HepG2 (cell line): ENCODE results near the gene PTHLH. TPM values are rescaled to one million over a fixed set of nuclear protein-coding genes. Genes with fewer than 3 reads are reported as not detected.

ENCODE experiments used
- ATAC-seq: fragments of 200-7000 bp; cut with Tn5 transposase; 3 replicates; pipeline ENCODE4 v1.9.1; 2020; ENCODE audit warnings: mild to moderate bottlenecking, moderate library complexity
- BruUV-seq: library from RNA; stranded (reverse); fragments of 400-500 nt; replicated peaks from 2 replicates; lab custom pipeline; 2021; lab: Mats Ljungman, UMichigan
- CTCF ChIA-PET: fragments of 300-600 bp; formaldehyde crosslinking; extraction: SDS; loops from one replicate; lab custom pipeline; 2021; ENCODE audit warnings: low total read pairs, inconsistent platforms, low intra/inter-chr PET ratio; lab: Yijun Ruan, JAX
- POLR2A ChIA-PET: fragments of 350-600 bp; sonication (Branson Sonifier 250); formaldehyde crosslinking; loops from one replicate; lab custom pipeline; 2020; ENCODE audit warnings: antibody characterized with exemption, inconsistent platforms; lab: Yijun Ruan, JAX
- DNase-seq: peaks from one replicate; pipeline ENCODE4 v3.0.0-alpha.2; 2015; ENCODE audit warnings: low spot score
- FAIRE-seq: peaks from 3 replicates; lab custom pipeline; 2011; peaks lifted over from hg19 to GRCh38; lab: Jason Lieb, UNC
- H2AFZ ChIP-seq: one replicate; pipeline ENCODE4 v1.6.1; 2011; ENCODE audit warnings: low read length, inconsistent platforms
- H3K27ac ChIP-seq: fragments of 300-600 bp; 3 replicates; pipeline ENCODE4 v1.8.0; 2011; ENCODE audit warnings: mixed run types, mild to moderate bottlenecking, mixed read lengths, low read length, inconsistent platforms; ENCODE audit not compliant: insufficient read depth; ENCODE audit errors: extremely low read length
- H3K27me3 ChIP-seq, 2 experiments: fragments of 200-600 bp in 1 of 2; 2 replicates in 1 of 2; 3 replicates in 1 of 2; pipeline versions ENCODE4 v1.6.0 to v1.8.0; 2011; ENCODE audit warnings: low read length in 2 of 2, mild to moderate bottlenecking in 2 of 2, moderate library complexity in 2 of 2, inconsistent platforms in 1 of 2; ENCODE audit not compliant: insufficient read depth in 2 of 2, control insufficient read depth in 1 of 2
- H3K36me3 ChIP-seq, 2 experiments: fragments of 200-600 bp in 1 of 2; replicated peaks in 1 of 2; 2 replicates in 1 of 2; 3 replicates in 1 of 2; pipeline versions ENCODE4 v1.5.1 to v1.8.0; 2011; ENCODE audit warnings: low read length in 2 of 2, inconsistent platforms in 1 of 2; ENCODE audit not compliant: insufficient read depth in 2 of 2, control insufficient read depth in 1 of 2
- H3K4me1 ChIP-seq: 2 replicates; pipeline ENCODE4 v1.5.1; 2012; ENCODE audit warnings: low read length, inconsistent platforms; ENCODE audit not compliant: insufficient read depth
- H3K4me2 ChIP-seq: 2 replicates; pipeline ENCODE4 v1.6.0; 2011; ENCODE audit warnings: low read depth, low read length, inconsistent platforms
- H3K4me3 ChIP-seq, 3 experiments: fragments of 200-600 bp in 1 of 3; sonication (generic), shearing (Covaris generic) in 1 of 3; replicated peaks in 1 of 3; 2 replicates each; pipeline ENCODE4 v1.5.1; 2011 to 2016; ENCODE audit warnings: low read length in 3 of 3, inconsistent platforms in 2 of 3, low read depth in 2 of 3, mild to moderate bottlenecking in 2 of 3, control low read depth in 1 of 3, mixed read lengths in 1 of 3; ENCODE audit not compliant: insufficient read depth in 1 of 3
- H3K79me2 ChIP-seq: one replicate; pipeline ENCODE4 v1.6.1; 2011; ENCODE audit warnings: low read length, inconsistent platforms; ENCODE audit not compliant: insufficient read depth
- H3K9ac ChIP-seq: 2 replicates; pipeline ENCODE4 v1.6.0; 2011; ENCODE audit warnings: mild to moderate bottlenecking, low read depth, low read length, inconsistent platforms; ENCODE audit not compliant: insufficient read depth
- H3K9me3 ChIP-seq: 2 replicates; pipeline ENCODE4 v1.5.1; 2012; ENCODE audit warnings: mild to moderate bottlenecking, low read length
- H4K20me1 ChIP-seq: 2 replicates; pipeline ENCODE4 v1.6.0; 2011; ENCODE audit warnings: inconsistent platforms, mild to moderate bottlenecking, low read length, moderate library complexity; ENCODE audit not compliant: insufficient read depth
- CEBPG ChIP-seq: IDR thresholded peaks from 2 replicates; pipeline ENCODE4 v1.6.1; 2016
- ELF1 ChIP-seq: sonication (generic); formaldehyde crosslinking; IDR thresholded peaks from 2 replicates; pipeline ENCODE4 v1.4.0; 2020; ENCODE audit warnings: missing genetic modification reagents
- ELF3 ChIP-seq: IDR thresholded peaks from 2 replicates; pipeline ENCODE4 v1.6.1; 2016; ENCODE audit warnings: missing genetic modification reagents, missing compliant biosample characterization
- FIP1L1 ChIP-seq: fragments of 200-400 bp; formaldehyde crosslinking; IDR thresholded peaks from 2 replicates; pipeline ENCODE4 v1.6.1; 2018; ENCODE audit warnings: low read depth, mild to moderate bottlenecking, low read length, moderate library complexity, borderline replicate concordance; ENCODE audit not compliant: insufficient read depth
- RNF2 ChIP-seq: fragments of 450-650 bp; conservative IDR thresholded peaks from 2 replicates; pipeline ENCODE4 v1.6.1; 2016; ENCODE audit warnings: low read depth
- SCMH1 ChIP-seq: sonication (generic); formaldehyde crosslinking; IDR thresholded peaks from 2 replicates; pipeline ENCODE4 v1.9.0; 2021; ENCODE audit warnings: missing genetic modification reagents, mild to moderate bottlenecking, borderline replicate concordance
- SP4 ChIP-seq: sonication (generic); formaldehyde crosslinking; IDR thresholded peaks from 2 replicates; pipeline ENCODE4 v1.8.1; 2023; ENCODE audit warnings: mild to moderate bottlenecking, missing genetic modification reagents
- TOPORS ChIP-seq: sonication (generic); formaldehyde crosslinking; IDR thresholded peaks from 2 replicates; pipeline ENCODE4 v1.8.0; 2023; ENCODE audit warnings: mild to moderate bottlenecking, missing genetic modification reagents
- ZNF10 ChIP-seq: sonication (generic); formaldehyde crosslinking; IDR thresholded peaks from 2 replicates; pipeline ENCODE4 v1.4.0; 2020; ENCODE audit warnings: mild to moderate bottlenecking, low read depth, missing genetic modification reagents, borderline replicate concordance
- ZNF274 ChIP-seq: sonication (generic); formaldehyde crosslinking; IDR thresholded peaks from 2 replicates; pipeline ENCODE4 v1.5.1; 2020; ENCODE audit warnings: mild to moderate bottlenecking, missing genetic modification reagents
- ZNF7 ChIP-seq: IDR thresholded peaks from 2 replicates; pipeline ENCODE4 v1.6.1; 2016; ENCODE audit warnings: missing biosample characterization, missing genetic modification reagents
- ZNF720 ChIP-seq: sonication (generic); formaldehyde crosslinking; IDR thresholded peaks from 2 replicates; pipeline ENCODE4 v1.4.0; 2020; ENCODE audit warnings: missing genetic modification reagents
- WGBS: methylation state at CpG from one replicate; pipeline ENCODE4 v1.1.6; 2017; ENCODE audit warnings: low lambda C conversion rate; 5-methylcytosine and 5-hydroxymethylcytosine counted together
- in situ Hi-C: cut with HindIII; loops from 2 replicates; pipeline ENCODE4 v1.10.0; 2017; ENCODE audit warnings: low pct_unique_long_range_greater_than_20kb; ENCODE audit not compliant: extremely low pct_ligation_motif_present
- intact Hi-C: fragments of 100-400 bp; cut with micrococcal nuclease; formaldehyde crosslinking; loops from one replicate; pipeline ENCODE4 v1.10.0; 2022; ENCODE audit not compliant: unreplicated experiment
- polyA plus RNA-seq, 8 experiments: library from polyadenylated mRNA; depleted of rRNA in 3 of 8; stranded (reverse) in 7 of 8; unstranded in 1 of 8; fragments of >200 nt; fragmentation: Illumina TruSeq in 4 of 8; extraction: Trizol in 4 of 8; gene quantifications; 2 replicates each; pipeline versions ENCODE4 v1.2.1 to v1.2.3, GENCODE V29; 2011 to 2016; ENCODE audit warnings: low read depth in 4 of 8, missing spikeins in 1 of 8, mixed read lengths in 1 of 8; ENCODE audit not compliant: insufficient read depth in 1 of 8
- total RNA-seq, 5 experiments: library from RNA; depleted of rRNA; stranded (reverse); fragments of >200 nt; fragmentation: Illumina TruSeq; extraction: Trizol; gene quantifications; 2 replicates each; pipeline ENCODE4 v1.2.3, GENCODE V29; 2016; ENCODE audit warnings: low read depth in 1 of 5
- TF ChIP-seq, protein P1 (sequence below): sonication (generic); formaldehyde crosslinking; IDR thresholded peaks from 2 replicates; pipeline ENCODE4 v1.4.0; 2020; ENCODE audit warnings: mild to moderate bottlenecking, missing genetic modification reagents

The PTHLH gene
- total and polyA plus RNA-seq, 2 of the 13 experiments (the other 11 are each of a cell fraction or from before 2014, with no cell fraction given) = 0.22 TPM; not detected in 1

DNA sequence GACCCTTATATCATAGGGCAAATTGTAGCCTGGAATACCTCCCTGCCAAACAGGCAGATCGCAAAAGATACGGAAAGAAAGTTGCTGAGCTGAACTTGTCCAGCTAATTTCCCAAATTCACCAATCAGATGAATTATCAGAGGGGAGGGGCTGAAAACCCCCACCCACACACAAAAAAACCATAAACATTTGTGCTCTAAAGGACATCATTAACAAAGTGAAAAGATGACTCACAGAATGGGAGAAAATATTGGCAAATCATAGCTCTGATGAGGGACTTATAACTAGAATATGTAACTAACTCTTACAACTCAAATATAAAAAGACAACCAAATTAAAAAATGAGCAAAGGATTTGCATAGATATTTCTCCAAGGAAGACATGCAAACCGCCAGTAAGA lies 36.3 kb downstream of the PTHLH start:
- intact Hi-C loops = no loop called here
- no peaks in the 10 kb centered on the region for H3K79me2 ChIP-seq
- no TSS peak for BruUV-seq
- no peak overlapping the region for H2AFZ ChIP-seq
- H3K4me3 ChIP-seq = no peak overlapping the region
- 35% methylated on average over 3 of the region's 3 CpGs for WGBS
- H3K27ac ChIP-seq = no peak overlapping the region
- TF ChIP-seq ZNF720 (CRISPR knock-in tag) = no peak
- TF ChIP-seq ZNF7 (CRISPR knock-in tag) = no peak
- TF ChIP-seq, all 625 proteins: peak for 0
- no peak for ATAC-seq
- ChIA-PET CTCF (no interaction called here), POLR2A (no interaction called here)
- no peak for DNase-seq
- no peaks in the 10 kb centered on the region for H3K36me3 ChIP-seq
- H4K20me1 ChIP-seq = no peaks in the 10 kb centered on the region
- H3K4me1 ChIP-seq = 0 out of 2 replicates have a peak, but pooled peaks cover 8% of the 10 kb centered on the region
- no peaks in the 10 kb centered on the region for H3K27me3 ChIP-seq
- no peaks in the 10 kb centered on the region for H3K9me3 ChIP-seq
- H3K4me2 ChIP-seq = no peak overlapping the region
- FAIRE-seq = no peak
- in situ Hi-C loops = no loop called here
- H3K9ac ChIP-seq = no peak overlapping the region

DNA sequence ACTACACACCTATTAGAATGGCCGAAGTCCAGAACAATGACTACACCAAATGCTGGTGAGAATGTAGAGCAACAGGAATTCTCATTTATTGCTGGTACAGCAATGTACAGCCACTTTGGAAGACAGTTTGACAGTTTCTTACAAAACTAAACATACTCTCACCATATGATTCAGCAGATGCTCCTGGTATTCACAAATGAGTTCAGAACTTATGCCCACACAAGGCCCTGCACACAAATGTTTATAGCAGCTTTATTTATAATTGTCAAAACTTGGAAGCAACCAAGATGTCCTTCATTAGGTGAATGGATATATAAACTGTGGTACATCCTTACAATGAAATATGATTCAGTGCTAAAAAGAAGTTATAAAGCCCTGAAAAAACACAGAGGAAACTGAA lies 38.3 kb downstream of the PTHLH start:
- H3K9me3 ChIP-seq = no peaks in the 10 kb centered on the region
- POLR2A ChIA-PET = no interaction called here
- TF ChIP-seq, protein P1, sequence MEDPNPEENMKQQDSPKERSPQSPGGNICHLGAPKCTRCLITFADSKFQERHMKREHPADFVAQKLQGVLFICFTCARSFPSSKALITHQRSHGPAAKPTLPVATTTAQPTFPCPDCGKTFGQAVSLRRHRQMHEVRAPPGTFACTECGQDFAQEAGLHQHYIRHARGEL (CRISPR knock-in tag) = no peak
- TF ChIP-seq ZNF10 (CRISPR knock-in tag) (no peak), RNF2 (no peak), FIP1L1 (no peak), SP4 (CRISPR knock-in tag) (no peak), CEBPG (CRISPR knock-in tag) (no peak), ELF3 (CRISPR knock-in tag) (no peak), ZNF274 (CRISPR knock-in tag) (no peak), TOPORS (CRISPR knock-in tag) (no peak), SCMH1 (CRISPR knock-in tag) (no peak), ELF1 (no peak)
- no peaks in the 10 kb centered on the region for H3K27me3 ChIP-seq
- H3K36me3 ChIP-seq = no peaks in the 10 kb centered on the region
- H3K79me2 ChIP-seq = no peaks in the 10 kb centered on the region
- H4K20me1 ChIP-seq = no peaks in the 10 kb centered on the region
- H2AFZ ChIP-seq = no peak overlapping the region
- no peak overlapping the region for H3K27ac ChIP-seq
- no peak for DNase-seq
- no peak overlapping the region for H3K9ac ChIP-seq
- ATAC-seq = no peak
- BruUV-seq = no TSS peak
- H3K4me1 ChIP-seq = 0 out of 2 replicates have a peak, but pooled peaks cover 8% of the 10 kb centered on the region
- no peak overlapping the region for H3K4me2 ChIP-seq
- intact Hi-C loops = no loop called here
- in situ Hi-C loops = no loop called here
- no peak for FAIRE-seq
- CTCF ChIA-PET = no interaction called here
- 38% methylated on average over 1 of the region's 1 CpG for WGBS
- H3K4me3 ChIP-seq = no peak overlapping the region
